ENCODE data around the gene ATP2B1.
"Not testable (repeated sequence)": the region's sequence is repeated elsewhere in the genome, so short reads cannot be mapped to it uniquely, and the experiment has no call there.

Gene ATP2B1

DNA sequence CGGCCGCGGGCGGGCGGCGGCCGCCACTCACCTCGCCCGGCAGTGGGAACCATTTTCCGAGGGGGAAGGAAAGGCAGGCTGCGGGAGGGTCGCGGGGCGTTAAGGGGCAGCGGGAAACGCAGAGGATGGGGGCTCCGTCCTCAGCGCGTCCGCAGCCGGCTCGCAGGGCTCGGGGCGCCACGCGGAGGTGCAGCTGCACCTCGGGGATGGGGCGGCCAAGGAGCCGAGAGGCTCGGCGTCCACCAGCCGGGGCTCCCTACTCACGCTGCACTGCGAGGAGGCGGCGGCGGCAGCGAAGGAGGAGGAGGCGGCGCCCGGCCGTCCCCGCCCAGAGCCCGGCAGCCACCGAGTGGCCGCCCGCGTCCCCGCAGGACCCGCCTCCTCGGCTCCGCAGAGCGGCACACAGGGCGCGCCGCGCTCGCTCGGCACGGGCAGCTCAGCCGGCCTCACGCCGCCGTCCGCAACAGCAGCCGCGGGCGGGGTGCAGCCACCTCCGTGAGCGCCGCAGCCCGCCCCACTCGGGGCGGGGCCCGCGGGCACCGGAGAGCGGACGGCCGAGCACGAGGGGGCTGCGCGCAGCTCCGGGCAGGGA, at the start of gene ATP2B1:
Gene ATP2B1 (minus strand): TSS at position 274 of the 592 bp plus-strand sequence. CDS start 52,952 bp downstream, outside the sequence.
- DNase-seq, result peak; percentile 87

DNA sequence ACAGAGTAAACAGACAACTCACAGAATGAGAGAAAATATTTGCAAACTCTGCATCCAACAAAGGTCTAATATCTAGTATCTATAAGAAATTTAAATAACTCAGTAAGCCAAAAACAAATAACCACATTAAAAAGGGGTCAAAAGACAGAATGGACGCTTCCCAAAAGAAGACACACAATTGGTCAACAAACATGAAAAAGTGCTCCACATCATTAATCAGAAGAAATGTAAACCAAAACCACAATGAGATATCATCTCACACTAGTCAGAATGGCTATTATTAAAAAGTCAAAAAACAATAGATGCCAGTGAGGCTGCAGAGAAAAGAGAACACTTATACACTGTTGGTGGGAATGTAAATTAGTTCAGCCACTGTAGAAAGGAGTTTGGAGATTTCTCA, 49.3 kb upstream of the ATP2B1 start:
- not testable (repeated sequence) for DNase-seq

DNA sequence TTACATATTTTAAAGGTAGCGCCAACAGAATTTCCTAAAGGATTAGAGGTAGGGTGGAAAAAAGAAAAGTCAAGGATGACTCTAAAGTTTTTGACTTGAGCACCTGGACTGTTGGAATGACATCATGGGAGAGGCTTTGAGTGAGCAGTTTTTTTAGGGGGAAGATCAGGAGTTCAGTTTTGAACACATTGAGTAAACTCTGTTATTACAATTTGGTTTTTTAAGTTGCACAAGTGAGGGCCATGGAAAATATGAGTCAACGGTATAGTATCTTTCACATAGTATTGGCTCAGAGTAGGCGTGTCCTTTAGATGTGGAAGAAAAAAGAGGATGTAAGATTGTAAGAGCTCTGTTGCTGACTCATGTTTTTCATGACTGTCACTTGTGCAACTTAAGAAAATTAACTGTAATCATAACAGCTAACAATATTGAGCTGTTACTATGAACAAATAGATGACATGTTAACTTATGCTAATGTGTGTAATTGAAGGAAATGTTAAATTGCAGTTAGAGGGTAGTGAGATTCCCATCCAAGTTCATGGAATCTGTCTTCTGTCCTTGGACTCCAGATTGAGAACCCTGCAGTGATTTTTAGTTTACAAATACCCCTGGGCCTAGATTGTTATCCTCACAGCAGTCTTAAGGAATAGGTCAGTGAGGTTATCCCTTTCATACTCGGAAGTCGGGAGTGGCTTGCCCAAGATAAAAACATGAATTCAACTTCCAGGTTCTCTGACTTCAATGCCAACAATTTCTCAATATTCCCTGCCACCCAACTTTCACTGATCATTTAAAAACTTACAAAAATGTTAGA, 48.2 kb upstream of the ATP2B1 start:
- peak; percentile 99 for DNase-seq

DNA sequence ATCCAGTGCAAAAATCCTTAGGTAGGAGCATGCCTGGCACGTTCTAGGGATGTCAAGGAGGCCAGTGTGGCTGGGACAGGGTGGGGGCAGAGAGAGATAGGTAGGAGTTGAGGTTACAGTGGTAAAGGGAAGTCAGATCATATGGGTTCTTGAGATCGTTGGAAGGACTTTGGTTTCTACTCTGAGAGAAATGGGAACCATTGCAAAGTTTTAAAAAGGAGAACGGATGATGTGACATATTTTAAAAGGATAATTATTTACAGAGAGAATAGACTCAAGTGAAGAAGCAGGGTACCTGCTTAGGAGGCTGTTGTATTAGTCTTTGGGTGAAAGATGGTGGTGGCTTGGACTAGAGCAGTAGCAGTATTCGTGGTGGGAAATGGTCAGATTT, 47.6 kb upstream of the ATP2B1 start:
- no peak for DNase-seq

DNA sequence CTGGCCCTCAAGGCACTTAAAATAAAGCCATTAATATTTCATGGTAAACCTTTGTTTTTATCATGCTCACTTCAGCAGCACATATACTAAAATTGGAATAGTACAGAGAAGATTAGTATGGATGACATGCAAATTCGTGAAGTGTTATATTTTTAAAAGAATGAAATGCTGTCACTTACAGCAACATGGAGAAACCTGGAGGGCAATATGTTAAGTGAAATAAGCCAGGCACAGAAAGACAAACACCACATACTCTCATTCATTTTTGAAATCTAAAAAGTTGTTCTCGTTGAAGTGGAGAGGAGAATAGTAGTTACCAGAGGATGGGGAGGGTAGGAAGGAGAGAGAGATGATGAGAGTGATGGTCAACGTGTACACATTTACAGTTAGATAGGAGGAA, 45.4 kb upstream of the ATP2B1 start:
- DNase-seq, result no peak

DNA sequence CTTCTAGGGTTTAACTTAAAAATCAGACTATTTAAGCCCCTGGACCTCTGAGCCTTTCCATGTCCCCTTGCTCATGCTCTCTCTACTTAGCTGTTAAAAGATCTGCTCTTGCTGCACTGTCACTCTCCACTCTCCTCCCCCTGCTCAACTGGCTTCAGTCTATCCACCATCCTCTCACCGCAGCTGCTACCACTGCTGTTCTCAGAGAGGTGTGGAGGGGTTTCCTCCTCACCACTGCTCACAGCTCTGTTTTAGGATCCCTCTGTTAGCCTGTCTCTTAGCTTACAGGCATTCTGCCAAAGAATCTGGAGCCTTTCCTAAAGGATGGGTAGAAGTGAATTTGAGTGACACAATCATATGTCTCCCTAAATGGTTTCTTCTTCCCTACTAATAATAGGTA, 43.7 kb upstream of the ATP2B1 start:
- DNase-seq, result no peak

DNA sequence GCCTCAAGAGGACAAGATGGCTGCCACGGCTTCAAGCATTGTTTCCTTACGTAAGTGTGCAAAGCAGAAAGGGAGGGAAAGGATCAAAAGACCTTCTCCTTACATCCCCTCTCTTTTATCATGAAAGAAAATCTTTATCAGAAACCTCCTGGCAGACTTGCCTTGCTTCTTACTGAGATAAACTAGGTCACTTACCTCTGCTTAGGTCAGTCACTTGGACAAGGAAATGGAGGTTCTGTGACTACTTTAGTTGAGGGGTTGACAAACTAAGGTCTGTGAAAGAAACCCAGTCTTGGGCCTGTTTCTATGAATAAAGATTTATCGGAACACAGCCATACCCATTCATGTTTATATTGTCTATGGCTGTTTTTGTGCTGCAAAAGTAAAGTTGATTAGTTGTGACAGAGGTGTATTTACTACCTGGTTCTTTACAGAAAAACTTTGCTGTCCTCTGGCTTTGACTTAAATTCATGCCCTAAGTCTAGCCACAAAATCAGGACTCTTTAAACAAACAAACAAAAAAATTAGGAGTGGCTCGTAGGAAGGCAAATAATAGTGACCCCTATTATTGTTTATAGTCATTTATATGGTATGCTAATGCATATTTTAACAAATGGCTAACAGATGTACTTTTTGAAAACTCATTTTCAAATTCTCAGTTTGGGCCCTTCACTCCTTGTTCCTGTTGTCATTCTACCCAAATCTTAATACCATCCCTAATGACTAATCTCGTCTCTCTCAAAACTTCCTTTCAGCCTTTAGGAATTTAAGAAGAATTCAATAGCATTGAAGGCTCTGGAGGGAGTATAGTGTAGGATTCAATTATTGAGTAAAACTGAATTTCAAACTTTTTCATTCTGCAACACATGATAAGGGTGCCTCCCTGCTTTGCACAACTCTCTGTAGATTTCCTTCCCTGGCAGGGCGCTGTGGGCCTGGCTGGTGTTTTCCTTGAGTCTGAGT, 42.0 kb upstream of the ATP2B1 start:
- DNase-seq, result peak; percentile 78

DNA sequence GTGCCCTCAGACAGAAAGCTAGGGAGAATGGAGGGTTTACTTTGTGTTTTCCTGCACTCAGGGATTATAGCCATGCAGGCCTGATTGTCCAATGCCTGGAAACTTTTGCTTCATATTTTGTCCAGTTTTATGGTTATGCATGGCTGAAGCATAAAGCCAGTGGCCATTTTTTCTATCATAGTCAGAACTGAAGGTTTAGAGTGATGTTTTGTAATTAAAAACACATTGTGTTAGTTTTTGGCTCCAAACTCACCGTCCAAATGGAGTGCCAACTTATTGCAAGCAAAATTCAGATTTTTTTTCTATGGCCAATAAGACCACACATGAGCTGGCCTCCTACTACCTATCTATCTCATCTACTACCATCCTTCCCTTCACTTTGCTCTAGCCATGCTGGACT, 40.2 kb upstream of the ATP2B1 start:
- DNase-seq, result no peak

DNA sequence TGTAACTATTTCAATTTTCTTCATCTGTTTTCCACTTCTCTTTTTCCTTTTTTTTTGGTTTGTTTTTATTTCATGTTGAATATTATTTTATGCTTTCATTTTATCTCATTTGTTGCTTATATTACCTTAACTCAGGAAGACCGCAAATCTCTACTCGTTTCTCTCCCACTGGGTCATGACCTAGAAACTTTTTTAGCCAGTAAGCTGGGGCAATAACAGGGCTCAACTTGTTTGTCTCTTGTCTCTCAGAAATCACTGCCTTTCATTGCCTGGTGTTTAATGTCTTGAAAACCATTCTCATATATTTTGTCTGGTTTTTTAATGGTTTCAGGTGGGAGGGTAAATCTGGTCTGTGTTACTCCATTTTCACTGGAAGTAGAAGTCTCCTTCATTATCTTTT, 36.6 kb upstream of the ATP2B1 start:
- DNase-seq, result no peak

DNA sequence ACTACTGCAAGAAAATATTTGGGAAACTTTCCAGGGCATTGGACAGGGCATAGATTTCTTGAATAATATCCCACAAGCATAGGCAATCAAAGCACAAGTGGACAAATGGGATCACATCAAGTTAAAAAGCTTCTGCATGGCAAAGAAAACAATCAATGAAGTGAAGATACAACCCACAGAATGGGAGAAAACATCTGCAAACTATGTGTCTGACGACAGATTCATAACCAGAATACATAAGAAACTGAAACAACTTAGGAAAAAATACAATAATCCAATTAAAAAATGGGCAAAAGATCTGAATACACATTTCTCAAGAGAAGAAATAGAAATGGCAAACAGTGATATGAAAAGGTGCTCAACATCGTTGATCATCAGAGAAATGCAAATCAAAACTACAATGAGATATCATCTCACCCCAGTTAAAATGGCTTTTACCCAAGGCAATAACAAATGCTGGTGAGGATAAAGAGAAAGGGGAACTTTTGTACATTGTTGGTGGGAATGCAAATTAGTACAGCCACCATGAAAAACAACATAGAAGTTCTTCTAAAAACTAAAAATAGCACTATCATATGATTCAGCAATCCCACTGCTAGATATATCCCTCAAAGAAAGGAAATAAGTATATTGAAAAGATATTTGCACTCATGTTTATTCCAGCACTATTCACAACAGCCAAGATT, 33.8 kb upstream of the ATP2B1 start:
- no peak for DNase-seq

DNA sequence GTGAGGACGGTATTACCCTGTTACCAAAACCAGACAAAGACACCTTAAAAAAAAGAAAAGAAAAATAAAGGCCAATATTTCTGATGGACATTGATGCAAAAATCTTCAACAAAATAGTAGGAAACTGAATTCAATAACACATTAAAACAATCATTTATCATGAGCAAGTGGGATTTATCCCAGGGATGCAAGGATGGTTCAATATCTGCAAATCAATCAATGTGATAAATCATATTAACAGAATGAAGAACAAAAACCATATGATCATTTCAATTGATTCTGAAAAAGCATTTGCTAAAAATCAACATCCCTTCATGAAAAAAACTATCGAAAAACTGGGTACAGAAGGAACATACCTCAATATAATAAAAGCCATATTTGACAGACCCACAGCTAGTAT, 32.3 kb upstream of the ATP2B1 start:
- DNase-seq, result no peak

DNA sequence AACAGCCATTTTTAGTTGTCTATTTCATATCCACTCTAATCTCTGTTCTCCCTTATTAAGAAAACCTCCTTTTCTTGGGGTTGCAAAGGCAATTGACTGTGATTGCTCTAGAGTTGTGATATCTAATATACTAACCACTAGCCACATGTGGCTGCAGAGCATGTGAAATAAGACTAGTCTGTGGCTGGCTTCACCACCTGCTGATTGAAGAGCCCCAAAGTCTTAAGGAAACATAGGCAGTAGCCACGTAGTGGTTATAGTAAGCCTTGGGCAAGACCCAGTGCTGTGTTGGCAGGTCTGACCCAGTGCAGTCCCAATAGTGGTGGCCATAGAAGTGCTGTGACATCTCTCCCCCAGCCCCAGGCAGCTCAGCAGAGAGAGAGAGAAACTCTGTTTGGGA, 28.4 kb upstream of the ATP2B1 start:
- DNase-seq, result no peak

DNA sequence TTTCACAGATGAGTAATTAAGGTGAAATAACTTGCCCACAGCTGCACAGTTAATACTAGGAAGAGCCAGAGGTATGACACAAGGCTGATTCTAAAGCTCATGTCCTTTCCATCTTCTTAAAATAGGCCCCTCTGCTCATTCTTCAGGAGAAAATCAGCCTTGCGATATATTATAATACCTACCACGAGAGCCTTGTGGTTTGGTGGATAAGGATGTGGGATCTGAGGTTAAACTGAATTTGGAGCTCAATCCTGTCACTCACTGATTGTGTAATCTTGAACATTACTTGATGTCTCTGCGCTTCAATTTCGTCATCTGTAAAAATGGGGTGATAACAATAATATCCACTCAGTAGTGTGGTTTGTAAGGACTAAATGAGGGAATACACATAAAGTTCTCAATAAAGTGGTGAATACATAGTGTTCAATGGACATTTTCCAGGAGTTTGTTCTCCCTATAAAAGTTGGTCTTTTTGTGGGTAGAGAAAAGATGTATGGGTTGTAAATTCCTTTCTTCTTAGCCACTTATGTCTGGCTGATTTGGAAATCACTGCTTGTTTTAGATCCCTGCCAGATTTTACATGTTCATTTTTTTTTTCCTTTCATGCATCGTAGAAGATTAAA, 25.1 kb upstream of the ATP2B1 start:
- peak; percentile 98 for DNase-seq

DNA sequence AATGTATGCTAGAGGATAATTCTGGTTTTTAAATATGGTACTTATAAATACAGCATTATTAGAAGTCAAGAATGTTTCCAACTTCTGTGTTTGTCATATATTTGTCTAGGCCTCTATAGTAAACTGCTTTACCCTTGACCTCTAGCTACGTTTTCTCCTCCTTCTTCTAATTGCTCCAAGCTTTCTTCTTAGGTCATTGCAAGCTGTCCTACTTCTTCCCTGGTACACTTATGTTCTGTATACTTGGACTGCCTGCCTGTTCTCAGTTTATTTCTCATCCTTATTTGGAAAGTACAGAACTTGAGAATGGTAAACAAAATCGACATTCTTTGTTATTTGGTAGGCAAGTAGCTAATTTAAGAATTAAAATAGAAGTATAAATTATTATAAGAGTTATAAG, 23.9 kb upstream of the ATP2B1 start:
- no peak for DNase-seq

DNA sequence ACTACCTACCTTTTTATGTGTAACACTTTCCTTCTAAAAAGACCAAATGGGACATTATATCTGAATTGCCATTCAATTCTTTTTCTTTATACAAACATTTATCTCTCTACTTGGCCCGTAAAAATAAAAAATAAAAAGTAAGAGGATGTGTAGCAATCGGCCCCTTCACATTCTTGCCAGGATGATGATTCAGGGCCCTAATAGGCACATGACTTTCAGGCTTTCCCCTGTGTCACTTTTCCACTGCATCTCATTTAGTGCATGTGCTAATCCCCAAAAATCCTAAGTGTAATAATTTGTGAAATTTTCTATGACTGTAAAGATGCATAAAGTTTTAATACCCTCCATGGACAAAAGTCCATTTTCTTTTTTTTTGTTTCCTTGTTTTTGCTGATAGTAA, 23.0 kb upstream of the ATP2B1 start:
- peak; percentile 74 for DNase-seq

DNA sequence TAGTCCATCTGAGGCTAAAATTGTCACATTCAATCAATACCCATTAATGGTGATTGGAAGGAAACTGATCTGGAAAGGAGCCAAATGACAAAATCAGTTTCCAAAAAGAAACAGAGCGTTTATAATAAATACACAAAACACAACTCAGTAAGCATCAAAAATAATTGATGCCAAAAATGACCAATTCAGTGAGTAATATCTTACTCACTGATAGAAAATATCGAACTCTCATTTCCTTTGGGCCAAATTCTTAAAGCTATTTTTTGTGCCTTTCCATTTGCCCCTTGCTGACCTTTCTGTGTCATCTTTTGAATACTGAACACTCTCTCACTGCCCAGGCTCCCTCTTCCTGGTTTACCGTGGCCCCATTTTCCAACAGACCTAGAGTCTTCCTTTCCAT, 22.5 kb upstream of the ATP2B1 start:
- DNase-seq, result peak; percentile 24

DNA sequence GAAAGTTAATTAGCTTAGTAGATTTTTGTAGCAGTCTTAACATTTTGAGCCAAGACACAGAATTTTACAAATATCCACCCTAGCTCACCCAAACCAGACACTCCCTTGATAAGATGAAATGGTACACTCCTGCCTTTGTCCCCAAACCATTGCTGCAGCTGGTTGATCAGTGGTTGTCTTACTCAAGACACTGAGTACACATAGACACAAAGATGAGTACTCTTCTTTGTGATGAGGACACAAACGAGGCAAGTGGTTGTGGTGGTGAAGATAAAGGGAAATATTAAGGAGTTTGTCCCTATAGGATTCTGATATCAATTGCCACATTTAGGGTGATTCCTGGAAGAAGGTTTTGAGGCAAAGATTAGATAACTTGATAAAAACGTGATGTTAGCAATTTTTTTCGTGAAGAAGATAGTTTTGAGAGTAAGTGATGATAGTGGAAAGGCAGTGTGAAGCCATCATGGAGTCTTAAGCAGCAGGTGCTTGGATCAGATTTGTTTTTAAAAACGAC, 21.4 kb upstream of the ATP2B1 start:
- no peak for DNase-seq

DNA sequence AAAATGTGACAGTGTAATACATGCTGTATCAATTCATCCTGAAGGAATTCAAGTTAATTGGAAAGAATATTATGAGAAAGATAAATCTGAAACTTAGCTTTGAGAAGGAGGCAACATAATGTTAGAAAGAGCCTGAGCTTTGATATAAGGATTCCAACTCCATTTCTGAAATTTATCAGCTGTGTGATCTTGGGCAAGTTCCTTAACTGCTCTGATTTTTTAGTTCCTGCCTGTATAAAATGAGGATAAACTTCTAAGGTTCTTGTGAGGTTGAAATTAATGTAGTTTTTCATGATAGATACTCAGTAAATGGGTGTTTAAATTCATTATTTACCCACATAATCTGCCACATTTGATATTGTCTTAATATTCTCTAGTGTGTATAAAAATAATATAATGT, 14.6 kb upstream of the ATP2B1 start:
- no peak for DNase-seq

DNA sequence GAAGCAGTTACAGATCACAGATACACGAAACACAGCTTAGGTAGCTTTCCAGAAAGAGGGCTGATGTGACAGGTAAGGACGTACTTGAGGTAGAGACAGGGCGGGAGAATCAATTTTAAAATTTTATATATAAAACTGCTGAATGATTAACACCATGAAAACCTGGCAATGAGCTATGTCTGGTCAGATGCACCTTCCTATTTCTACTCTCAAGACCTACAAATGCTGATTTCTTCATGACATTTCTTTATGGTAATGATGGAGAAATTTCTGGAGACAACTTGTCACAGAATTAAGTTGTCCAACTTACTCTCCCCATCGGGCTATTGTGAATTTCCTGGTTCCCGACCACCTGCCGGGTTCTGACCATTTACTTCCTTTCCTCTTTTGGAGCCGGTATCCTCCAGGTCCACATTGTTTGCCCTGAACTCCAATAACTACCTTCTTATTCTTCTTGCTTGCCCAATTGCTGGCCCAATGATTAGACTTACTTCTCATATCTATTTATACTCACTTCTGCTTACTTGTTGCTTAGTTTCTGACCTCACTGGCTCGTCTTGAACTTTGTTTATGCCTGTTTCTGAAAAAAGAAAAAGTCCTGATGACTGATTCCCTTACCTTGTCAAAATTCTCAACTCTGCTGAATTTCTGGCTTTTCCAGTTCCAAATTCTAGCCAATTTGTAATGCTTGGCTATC, 12.8 kb upstream of the ATP2B1 start:
- DNase-seq, result no peak

DNA sequence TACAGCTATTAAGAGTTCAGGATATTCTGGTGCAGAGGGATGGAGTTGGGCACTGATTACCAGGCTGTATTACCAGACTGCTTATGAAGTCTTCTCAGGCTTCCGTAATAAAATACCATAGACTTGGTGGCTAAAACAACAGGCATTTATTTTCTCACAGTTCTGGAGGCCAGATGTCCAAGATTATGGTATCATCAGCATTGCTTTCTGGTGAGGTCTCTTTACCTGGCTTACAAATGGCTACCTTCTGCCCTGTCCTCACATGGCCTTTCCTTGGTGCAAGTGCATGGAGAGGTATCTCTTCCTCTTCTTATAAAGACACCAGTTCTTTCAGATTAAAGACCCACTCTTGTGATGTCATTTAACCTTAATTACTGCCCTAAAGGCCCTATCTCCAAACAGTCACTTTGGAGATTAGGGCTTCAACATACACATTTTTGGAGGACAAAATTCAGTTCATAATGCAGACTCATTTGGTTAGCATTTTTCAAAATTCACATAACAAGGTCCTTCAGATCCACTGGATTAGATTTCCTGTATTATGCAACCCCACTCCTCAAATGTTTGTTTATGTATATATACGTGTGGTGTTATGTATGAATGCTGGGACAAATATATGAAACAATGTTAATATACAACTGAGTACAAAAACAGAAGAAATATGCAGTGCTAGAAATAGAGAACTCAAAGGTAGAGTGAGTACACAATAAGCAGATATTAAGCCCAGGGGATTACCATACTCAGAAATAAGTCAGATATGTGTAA, 9.3 kb upstream of the ATP2B1 start:
- DNase-seq, result no peak

DNA sequence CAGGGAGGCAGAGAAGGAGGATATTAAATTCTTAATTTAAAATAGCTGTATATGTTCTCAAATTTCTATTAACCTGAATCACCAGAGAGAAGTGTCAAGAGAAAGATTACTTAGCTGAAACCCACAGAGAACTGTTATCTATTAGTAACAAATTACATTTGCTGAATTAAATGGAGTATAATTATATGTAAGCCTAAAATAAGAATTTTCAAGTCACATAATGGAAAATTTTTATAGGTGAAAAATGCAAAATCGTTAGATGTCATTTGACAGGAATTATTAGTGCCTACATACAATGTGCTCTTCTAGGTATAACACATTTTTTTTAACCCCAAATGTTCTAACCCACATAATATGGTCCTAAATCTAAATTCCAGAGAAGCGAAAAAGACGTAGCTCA, 4.1 kb upstream of the ATP2B1 start:
- no peak for DNase-seq

Data from fibroblast of skin of right biceps (primary cell).